Activated gamma-delta T cell treated with anti-CD3 and anti-CD28 coated beads, Interleukin-2, amount 50 U/mL, for 16 hours (primary cell): ENCODE data around the gene IQGAP3.
A peak's percentile ranks its signal among the peaks of the same experiment; 100 is the strongest.
"Not testable (repeated sequence)": the region's sequence is repeated elsewhere in the genome, so short reads cannot be mapped to it uniquely, and the experiment has no call there.

Source experiments
- DNase-seq: peaks from one replicate; pipeline ENCODE4 v3.0.0-alpha.2; 2020; ENCODE audit warnings: low read depth

Gene IQGAP3

GRCh38 chr1:156592910-156593660 is 20.7 kb upstream of the IQGAP3 start:
- no peak for DNase-seq

DNA sequence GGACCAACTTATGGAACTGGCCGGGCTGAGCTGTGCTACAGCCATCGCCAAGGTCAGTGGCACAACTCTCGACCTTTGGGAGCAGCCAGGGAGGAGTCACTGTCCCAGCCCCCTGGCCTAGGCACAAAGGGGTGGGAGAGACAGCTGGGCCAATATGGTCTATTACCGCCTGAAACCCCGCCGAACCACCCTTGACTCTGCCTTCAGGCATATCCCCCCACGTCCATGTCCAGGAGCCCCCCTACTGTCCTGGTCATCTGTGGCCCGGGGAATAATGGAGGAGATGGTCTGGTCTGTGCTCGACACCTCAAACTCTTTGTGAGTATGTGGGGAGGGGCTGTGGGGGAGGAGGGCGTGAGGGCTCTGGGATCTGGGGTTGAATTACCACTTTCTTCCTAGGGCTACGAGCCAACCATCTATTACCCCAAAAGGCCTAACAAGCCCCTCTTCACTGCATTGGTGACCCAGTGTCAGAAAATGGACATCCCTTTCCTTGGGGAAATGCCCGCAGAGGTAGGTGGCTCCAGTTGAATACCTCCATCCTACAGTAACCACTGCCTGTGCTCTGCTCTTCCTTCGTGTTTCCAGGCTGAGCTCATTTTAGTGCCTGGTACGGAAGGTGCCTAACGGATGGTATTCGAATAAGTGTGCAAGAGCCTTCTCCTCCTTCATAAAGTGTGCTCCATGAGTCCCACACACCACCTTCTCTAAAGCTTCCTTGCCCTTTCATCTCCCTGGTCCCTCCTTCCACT is 20.0 kb upstream of the IQGAP3 start:
- DNase-seq: no peak

DNA sequence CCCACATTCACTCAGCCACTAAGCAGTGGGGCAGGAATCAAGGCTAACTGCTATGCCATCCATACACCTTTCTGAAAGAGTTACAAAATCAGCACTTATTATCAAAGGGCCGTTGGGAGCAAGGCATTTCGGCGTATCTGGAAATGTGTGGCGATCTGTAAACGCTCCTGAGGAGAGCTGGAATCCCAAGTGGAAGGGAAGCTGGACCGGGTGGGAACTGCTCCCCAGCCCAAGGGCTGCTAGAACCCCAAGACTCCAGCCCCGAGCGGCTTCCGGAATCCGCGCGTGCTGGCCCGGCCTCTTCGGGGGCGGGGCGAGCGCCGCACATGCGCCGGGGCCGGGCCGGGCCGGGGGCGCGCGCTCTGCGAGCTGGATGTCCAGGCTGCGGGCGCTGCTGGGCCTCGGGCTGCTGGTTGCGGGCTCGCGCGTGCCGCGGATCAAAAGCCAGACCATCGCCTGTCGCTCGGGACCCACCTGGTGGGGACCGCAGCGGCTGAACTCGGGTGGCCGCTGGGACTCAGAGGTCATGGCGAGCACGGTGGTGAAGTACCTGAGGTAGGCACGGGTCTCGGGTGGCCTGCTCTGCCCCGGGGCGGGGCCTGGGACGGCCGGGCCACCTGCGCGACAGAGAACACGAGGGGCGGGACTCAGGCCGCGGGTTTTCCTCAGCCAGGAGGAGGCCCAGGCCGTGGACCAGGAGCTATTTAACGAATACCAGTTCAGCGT is 19.2 kb upstream of the IQGAP3 start, which contains the start of gene NAXE:
Gene NAXE (plus strand): TSS at position 345 of the 726 bp plus-strand sequence. CDS start 29 bp downstream, at position 374.
- peak; percentile 44 for DNase-seq

GRCh38 chr1:156591181-156591431 is 18.7 kb upstream of the IQGAP3 start:
- no peak for DNase-seq

DNA sequence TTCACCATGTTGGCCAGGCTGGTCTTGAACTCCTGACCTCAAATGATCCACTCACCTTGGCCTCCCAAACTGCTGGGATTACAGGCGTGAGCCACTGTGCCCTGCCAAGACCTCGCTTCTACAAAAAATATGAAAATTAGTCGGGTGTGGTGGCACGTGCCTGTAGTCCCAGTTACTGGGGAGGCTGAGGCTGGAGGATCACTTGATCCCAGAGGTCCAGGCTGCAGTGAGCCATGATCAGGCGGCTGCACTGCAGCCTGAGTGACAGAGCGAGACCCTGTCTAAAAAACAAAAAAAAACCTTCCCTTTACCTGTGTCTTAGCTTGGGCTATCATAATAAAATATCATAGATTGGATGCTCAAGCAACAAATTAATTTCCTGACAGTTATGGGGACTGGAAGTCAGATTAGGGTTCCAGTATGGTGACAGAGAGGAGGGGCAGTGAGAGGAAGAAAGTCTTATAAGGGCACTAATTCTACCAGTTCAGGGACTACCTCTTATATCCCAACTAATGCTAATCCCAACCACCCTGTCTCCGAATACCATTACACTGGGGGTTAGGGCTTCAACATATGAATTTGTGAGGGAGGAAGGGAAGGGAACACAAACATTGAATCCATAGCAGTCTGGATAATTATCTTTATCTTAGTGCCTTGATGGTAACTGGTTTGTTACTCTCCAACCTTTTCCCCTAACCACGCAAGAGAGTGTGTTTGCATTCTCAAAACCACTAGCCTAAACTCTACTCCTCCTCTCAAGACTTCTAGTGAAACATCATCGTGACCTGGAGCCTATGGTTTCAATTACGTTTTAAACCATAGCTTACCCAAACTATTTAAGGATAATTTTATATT is 18.2 kb upstream of the IQGAP3 start:
- DNase-seq: no peak

DNA sequence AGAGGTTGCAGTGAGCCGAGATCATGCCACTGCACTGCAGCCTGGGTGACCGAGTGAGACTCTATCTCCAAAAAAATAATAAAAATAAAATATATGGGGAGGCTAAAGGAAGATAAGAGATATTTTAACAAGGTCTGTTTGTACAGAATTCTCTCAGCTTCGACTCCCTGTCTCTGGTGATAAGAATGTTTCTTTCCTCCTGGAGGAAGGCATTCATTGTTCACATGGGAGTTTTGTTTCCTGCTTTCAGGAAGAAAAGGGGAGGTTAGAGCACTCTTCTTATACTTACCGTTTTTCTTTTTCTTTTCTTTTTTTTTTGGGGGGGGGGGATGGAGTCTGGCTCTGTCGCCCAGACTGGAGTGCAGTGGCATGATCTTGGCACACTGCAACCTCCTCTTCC is 17.2 kb upstream of the IQGAP3 start:
- DNase-seq: no peak

- not testable (repeated sequence) for DNase-seq
Measured at GRCh38 chr1:156587927-156588326, 15.6 kb upstream of the IQGAP3 start.

- DNase-seq: no peak
Measured at GRCh38 chr1:156586892-156587477, 14.6 kb upstream of the IQGAP3 start.

- DNase-seq: no peak
Measured at GRCh38 chr1:156586323-156586722, 14.0 kb upstream of the IQGAP3 start.

- DNase-seq: no peak
Measured at GRCh38 chr1:156584813-156585212, 12.4 kb upstream of the IQGAP3 start.

DNA sequence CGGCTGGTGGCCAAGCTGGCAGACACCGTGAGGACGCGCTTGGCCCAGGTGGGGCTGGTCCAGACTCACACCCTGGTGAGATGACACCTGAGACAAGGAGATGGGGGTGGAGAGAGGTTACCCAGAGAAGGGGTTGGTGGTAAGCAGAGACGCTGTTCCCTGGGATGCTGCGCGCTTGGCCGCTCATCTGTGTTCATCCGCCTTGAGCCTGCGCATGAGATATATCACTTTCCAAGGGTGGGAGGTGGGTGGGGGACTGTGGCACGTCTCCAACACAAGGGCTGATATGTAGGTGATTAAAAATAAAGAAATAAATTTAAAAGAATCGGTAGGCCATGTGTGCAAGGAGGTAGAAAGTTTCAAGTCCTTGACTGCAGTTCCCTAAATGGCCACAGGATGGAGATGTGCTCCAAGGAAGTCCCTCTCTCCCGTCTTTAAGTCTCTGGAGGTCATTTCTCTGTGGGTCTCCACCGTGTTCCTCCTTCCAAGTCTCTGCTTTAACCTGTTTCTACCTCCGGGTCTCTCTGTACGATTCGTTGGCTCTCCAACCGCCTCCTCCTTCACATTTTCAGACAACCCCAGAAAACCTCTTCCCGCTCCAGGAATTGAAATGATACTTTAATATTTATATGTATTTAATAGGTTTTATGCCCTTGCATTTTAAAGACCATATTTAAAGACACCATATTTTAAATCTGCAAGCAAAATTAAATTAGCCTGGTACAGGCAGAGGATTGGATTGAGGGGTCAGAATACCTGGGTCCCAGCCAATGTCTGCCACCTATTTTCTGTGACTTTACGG is 11.7 kb upstream of the IQGAP3 start:
- peak; percentile 69 for DNase-seq

DNA sequence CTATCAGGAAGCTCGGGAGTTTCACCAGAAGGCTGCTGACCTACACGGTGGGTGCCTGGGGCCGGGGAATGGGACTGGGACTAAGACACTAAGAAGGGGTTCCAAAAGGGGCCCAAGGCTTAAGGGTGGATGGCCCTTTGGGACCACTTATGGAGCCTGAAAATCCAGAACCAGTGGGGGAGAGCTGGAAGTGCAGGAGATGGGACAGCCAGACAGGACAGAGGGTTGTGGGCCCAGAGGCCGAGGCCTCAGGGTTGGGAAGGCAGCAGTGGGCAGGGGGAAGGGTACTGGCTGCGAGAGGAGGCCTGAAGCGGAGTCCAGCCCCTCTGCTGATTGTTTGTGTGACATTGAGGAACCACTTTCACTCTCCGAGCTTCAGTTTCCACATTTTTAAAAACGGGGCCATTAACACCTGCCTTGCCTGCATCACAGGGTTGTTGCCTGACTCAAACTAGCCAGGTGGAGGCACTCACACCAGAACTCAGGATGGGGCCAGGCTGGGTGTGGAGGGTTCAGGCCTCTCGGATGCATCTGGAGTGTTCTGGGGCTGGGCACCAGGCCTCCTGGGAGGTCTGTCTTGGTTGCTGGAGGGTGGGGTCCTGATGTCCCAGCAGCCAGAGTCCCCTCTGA is 10.1 kb upstream of the IQGAP3 start:
- no peak for DNase-seq

GRCh38 chr1:156581661-156582387 is 9.5 kb upstream of the IQGAP3 start:
- DNase-seq: peak; percentile 39

DNA sequence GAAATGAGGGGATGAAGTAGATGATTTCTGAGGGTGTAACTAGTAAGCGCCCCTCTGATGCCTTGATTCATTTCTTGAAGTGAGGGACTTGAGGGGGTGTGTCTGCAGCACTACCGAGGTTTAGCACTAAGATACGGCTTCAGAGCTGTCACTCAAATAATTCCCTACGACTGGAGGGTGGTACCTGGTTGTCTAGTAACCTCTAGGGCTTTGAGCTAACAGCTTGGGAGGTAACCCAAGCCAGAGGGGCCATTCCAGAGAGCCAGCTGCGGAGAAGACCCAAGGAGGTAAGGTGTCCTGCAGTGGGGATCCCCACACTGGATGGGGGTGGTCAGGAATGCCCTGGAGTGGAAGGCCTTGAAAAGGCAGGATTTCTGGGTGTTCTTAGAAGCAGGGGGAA is 7.1 kb upstream of the IQGAP3 start, which contains the start of gene TTC24:
Gene TTC24 (plus strand): TSS at position 252 of the 400 bp plus-strand sequence. CDS start 1,642 bp downstream, outside the sequence.
- no peak for DNase-seq

DNA sequence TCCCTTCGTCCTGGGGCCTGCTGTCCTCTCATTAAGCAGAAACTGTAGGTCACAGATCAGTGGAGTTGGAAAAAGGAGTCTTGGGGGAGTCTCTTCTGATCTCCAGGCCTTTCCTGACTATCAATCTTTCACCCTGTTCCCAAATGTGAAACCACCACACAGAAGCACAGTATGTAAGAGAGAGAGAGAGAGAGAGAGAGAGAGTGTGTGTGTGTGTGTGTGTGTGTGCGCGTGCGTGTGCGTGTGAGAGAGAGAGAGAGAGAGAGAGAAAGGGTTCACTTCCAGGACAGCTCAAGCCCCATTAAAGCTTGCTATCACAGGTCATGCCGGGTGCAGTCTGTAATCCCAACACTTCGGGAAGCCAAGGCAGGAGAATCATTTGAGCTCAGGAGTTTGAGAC is 5.7 kb upstream of the IQGAP3 start:
- DNase-seq: no peak

- no peak for DNase-seq
Measured at GRCh38 chr1:156577550-156577949, 5.2 kb upstream of the IQGAP3 start.

DNA sequence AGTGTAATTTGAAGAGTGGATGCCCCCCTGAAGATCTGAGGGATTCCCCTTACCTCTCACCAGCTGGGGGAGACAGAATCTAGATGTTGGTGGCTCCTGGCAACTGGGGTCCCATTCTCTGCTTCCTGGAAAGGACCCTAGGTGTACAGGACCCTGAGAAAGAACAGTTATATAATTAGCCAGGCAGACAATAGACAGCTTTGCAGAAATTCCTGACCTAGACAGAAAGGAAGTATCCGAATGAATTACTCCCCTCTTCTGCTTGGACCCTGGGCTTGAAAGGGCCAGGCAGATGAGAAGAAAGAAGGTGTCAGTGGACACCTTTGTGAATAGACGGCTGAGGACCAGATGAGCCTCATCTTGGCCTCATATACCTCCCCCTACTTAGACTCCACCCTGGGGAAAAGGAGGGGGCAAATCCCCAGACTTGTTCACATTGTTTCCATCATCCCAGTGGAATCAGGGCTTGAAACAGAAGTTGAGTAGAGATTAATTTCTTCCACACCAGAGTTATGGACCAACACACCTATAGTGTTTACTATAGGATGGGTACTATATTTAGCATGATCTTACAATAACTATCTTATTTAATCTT is 1.8 kb upstream of the IQGAP3 start:
- DNase-seq: no peak

DNA sequence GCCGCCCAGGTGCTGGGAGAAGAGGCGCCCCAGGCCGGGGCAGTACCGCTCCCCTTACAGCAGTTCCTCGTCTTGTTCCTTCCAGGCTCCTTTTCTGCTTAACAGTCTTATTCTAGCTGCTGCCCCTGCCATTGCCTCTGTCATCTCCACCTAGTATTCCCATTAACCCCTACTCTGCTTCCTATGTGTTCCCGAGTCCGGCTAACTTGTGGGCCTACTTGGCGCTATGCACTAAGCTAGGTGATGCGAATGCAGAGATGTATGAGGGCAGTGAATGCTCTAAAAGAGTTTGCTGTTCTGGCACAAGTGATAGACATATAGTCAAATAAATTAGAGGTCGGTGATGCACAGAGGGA is 276 bp upstream of the IQGAP3 start:
- no peak for DNase-seq

GRCh38 chr1:156571261-156571852 is 1.0 kb downstream of the IQGAP3 start:
- no peak for DNase-seq
